Measurements from ENCODE around the gene CCL20.

DNA sequence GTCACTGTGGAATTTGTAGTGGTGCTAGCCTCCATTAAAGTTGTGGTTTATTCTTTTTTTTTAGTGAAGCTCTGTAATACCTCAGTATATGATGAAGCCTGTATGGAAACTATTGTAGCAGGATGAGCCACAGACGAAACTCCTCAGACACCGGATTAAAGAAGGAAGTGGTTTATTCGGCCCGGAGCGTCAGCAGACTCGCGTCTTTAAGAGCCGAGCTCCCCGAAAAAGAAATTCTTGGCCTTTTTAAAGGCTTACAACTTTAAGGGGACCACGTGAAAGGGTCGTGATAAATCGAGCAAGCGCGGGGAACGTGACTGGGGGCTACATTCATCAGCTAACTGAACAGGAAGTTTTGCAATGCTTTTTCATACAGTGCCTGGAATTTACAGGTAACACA lies 8.1 kb upstream of the CCL20 start:
- no peak for TF ChIP-seq POLR2AphosphoS5 (IDR thresholded peaks at IDR 0.05; ENCODE audit: low read depth, low read length)
- no peak for TF ChIP-seq POLR2A (IDR thresholded peaks at IDR 0.05; ENCODE audit: low read depth, low read length)
- no peak for TF ChIP-seq TAF1 (IDR thresholded peaks at IDR 0.05; ENCODE audit: borderline replicate concordance, low read depth, low read length)

All from GM12892 (cell line).